HepG2 (cell line): ENCODE measurements around the gene ADGRL2. TPM values are rescaled to one million over a fixed set of nuclear protein-coding genes. Genes with fewer than 3 reads are reported as not detected.

ENCODE experiments used
- ATAC-seq: fragments of 200-7000 bp; cut with Tn5 transposase; 3 replicates; pipeline ENCODE4 v1.9.1; 2020; ENCODE audit warnings: mild to moderate bottlenecking, moderate library complexity
- BruUV-seq: library from RNA; stranded (reverse); fragments of 400-500 nt; replicated peaks from 2 replicates; lab custom pipeline; 2021; lab: Mats Ljungman, UMichigan
- CTCF ChIA-PET: fragments of 300-600 bp; formaldehyde crosslinking; extraction: SDS; loops from one replicate; lab custom pipeline; 2021; ENCODE audit warnings: low total read pairs, inconsistent platforms, low intra/inter-chr PET ratio; lab: Yijun Ruan, JAX
- POLR2A ChIA-PET: fragments of 350-600 bp; sonication (Branson Sonifier 250); formaldehyde crosslinking; loops from one replicate; lab custom pipeline; 2020; ENCODE audit warnings: antibody characterized with exemption, inconsistent platforms; lab: Yijun Ruan, JAX
- DNase-seq: peaks from one replicate; pipeline ENCODE4 v3.0.0-alpha.2; 2015; ENCODE audit warnings: low spot score
- FAIRE-seq: peaks from 3 replicates; lab custom pipeline; 2011; peaks lifted over from hg19 to GRCh38; lab: Jason Lieb, UNC
- H2AFZ ChIP-seq: one replicate; pipeline ENCODE4 v1.6.1; 2011; ENCODE audit warnings: low read length, inconsistent platforms
- H3K27ac ChIP-seq: fragments of 300-600 bp; 3 replicates; pipeline ENCODE4 v1.8.0; 2011; ENCODE audit warnings: mixed run types, mild to moderate bottlenecking, mixed read lengths, low read length, inconsistent platforms; ENCODE audit not compliant: insufficient read depth; ENCODE audit errors: extremely low read length
- H3K27me3 ChIP-seq, 2 experiments: fragments of 200-600 bp in 1 of 2; 2 replicates in 1 of 2; 3 replicates in 1 of 2; pipeline versions ENCODE4 v1.6.0 to v1.8.0; 2011; ENCODE audit warnings: low read length in 2 of 2, mild to moderate bottlenecking in 2 of 2, moderate library complexity in 2 of 2, inconsistent platforms in 1 of 2; ENCODE audit not compliant: insufficient read depth in 2 of 2, control insufficient read depth in 1 of 2
- H3K36me3 ChIP-seq, 2 experiments: fragments of 200-600 bp in 1 of 2; replicated peaks in 1 of 2; 2 replicates in 1 of 2; 3 replicates in 1 of 2; pipeline versions ENCODE4 v1.5.1 to v1.8.0; 2011; ENCODE audit warnings: low read length in 2 of 2, inconsistent platforms in 1 of 2; ENCODE audit not compliant: insufficient read depth in 2 of 2, control insufficient read depth in 1 of 2
- H3K4me1 ChIP-seq: 2 replicates; pipeline ENCODE4 v1.5.1; 2012; ENCODE audit warnings: low read length, inconsistent platforms; ENCODE audit not compliant: insufficient read depth
- H3K4me2 ChIP-seq: 2 replicates; pipeline ENCODE4 v1.6.0; 2011; ENCODE audit warnings: low read depth, low read length, inconsistent platforms
- H3K4me3 ChIP-seq, 3 experiments: fragments of 200-600 bp in 1 of 3; sonication (generic), shearing (Covaris generic) in 1 of 3; replicated peaks in 1 of 3; 2 replicates each; pipeline ENCODE4 v1.5.1; 2011 to 2016; ENCODE audit warnings: low read length in 3 of 3, inconsistent platforms in 2 of 3, low read depth in 2 of 3, mild to moderate bottlenecking in 2 of 3, control low read depth in 1 of 3, mixed read lengths in 1 of 3; ENCODE audit not compliant: insufficient read depth in 1 of 3
- H3K79me2 ChIP-seq: one replicate; pipeline ENCODE4 v1.6.1; 2011; ENCODE audit warnings: low read length, inconsistent platforms; ENCODE audit not compliant: insufficient read depth
- H3K9ac ChIP-seq: 2 replicates; pipeline ENCODE4 v1.6.0; 2011; ENCODE audit warnings: mild to moderate bottlenecking, low read depth, low read length, inconsistent platforms; ENCODE audit not compliant: insufficient read depth
- H3K9me3 ChIP-seq: 2 replicates; pipeline ENCODE4 v1.5.1; 2012; ENCODE audit warnings: mild to moderate bottlenecking, low read length
- H4K20me1 ChIP-seq: 2 replicates; pipeline ENCODE4 v1.6.0; 2011; ENCODE audit warnings: inconsistent platforms, mild to moderate bottlenecking, low read length, moderate library complexity; ENCODE audit not compliant: insufficient read depth
- CREB1 ChIP-seq, 2 experiments: fragments of 450-650 bp in 1 of 2; IDR thresholded peaks; 2 replicates each; pipeline ENCODE4 v1.6.1; 2016 to 2017; ENCODE audit warnings: control low read depth in 1 of 2, mild to moderate bottlenecking in 1 of 2, missing compliant biosample characterization in 1 of 2, missing genetic modification characterization in 1 of 2
- DMAP1 ChIP-seq: IDR thresholded peaks from 2 replicates; pipeline ENCODE4 v1.6.1; 2016
- FOXJ3 ChIP-seq: sonication (generic); formaldehyde crosslinking; IDR thresholded peaks from 2 replicates; pipeline ENCODE4 v1.4.0; 2020; ENCODE audit warnings: missing genetic modification reagents, mild to moderate bottlenecking, borderline replicate concordance
- ZBTB4 ChIP-seq: sonication (generic); formaldehyde crosslinking; IDR thresholded peaks from 2 replicates; pipeline ENCODE4 v1.4.0; 2020; ENCODE audit warnings: missing genetic modification reagents, mild to moderate bottlenecking, borderline replicate concordance
- ZBTB49 ChIP-seq: sonication (generic); formaldehyde crosslinking; IDR thresholded peaks from 2 replicates; pipeline ENCODE4 v1.4.0; 2020; ENCODE audit warnings: missing genetic modification reagents, borderline replicate concordance
- ZNF710 ChIP-seq: sonication (generic); formaldehyde crosslinking; IDR thresholded peaks from 2 replicates; pipeline ENCODE4 v1.5.0; 2020; ENCODE audit warnings: mild to moderate bottlenecking, missing genetic modification reagents, borderline replicate concordance
- WGBS: methylation state at CpG from one replicate; pipeline ENCODE4 v1.1.6; 2017; ENCODE audit warnings: low lambda C conversion rate; 5-methylcytosine and 5-hydroxymethylcytosine counted together
- in situ Hi-C: cut with HindIII; loops from 2 replicates; pipeline ENCODE4 v1.10.0; 2017; ENCODE audit warnings: low pct_unique_long_range_greater_than_20kb; ENCODE audit not compliant: extremely low pct_ligation_motif_present
- intact Hi-C: fragments of 100-400 bp; cut with micrococcal nuclease; formaldehyde crosslinking; loops from one replicate; pipeline ENCODE4 v1.10.0; 2022; ENCODE audit not compliant: unreplicated experiment
- polyA plus RNA-seq, 8 experiments: library from polyadenylated mRNA; depleted of rRNA in 3 of 8; stranded (reverse) in 7 of 8; unstranded in 1 of 8; fragments of >200 nt; fragmentation: Illumina TruSeq in 4 of 8; extraction: Trizol in 4 of 8; gene quantifications; 2 replicates each; pipeline versions ENCODE4 v1.2.1 to v1.2.3, GENCODE V29; 2011 to 2016; ENCODE audit warnings: low read depth in 4 of 8, missing spikeins in 1 of 8, mixed read lengths in 1 of 8; ENCODE audit not compliant: insufficient read depth in 1 of 8
- total RNA-seq, 5 experiments: library from RNA; depleted of rRNA; stranded (reverse); fragments of >200 nt; fragmentation: Illumina TruSeq; extraction: Trizol; gene quantifications; 2 replicates each; pipeline ENCODE4 v1.2.3, GENCODE V29; 2016; ENCODE audit warnings: low read depth in 1 of 5

Gene ADGRL2
- total and polyA plus RNA-seq, 2 of the 13 experiments (the other 11 are each of a cell fraction or from before 2014, with no cell fraction given) = 15.3 to 31.6 TPM

- no peak for TF ChIP-seq ZBTB4 (CRISPR knock-in tag)
- TF ChIP-seq ZBTB49 (CRISPR knock-in tag) = no peak
- TF ChIP-seq FOXJ3 (CRISPR knock-in tag) = no peak
- no peak for TF ChIP-seq CREB1 (IDR thresholded peaks at IDR 0.05)
- TF ChIP-seq CREB1 (CRISPR knock-in tag; IDR thresholded peaks at IDR 0.05) = no peak
Observed at GRCh38 chr1:82000221-82000620, 199.5 kb downstream of the ADGRL2 start (continued).

GRCh38 chr1:82001345-82001744 lies 200.6 kb downstream of the ADGRL2 start:
- TF ChIP-seq ZNF710 (no peak), DMAP1 (CRISPR knock-in tag) (no peak)
- Histone ChIP-seq H3K36me3 (no peaks in the 10 kb centered on the region), H3K79me2 (no peaks in the 10 kb centered on the region), H3K9ac (no peak overlapping the region), H3K4me1 (no peaks in the 10 kb centered on the region), H3K4me2 (no peak overlapping the region), H2AFZ (no peak overlapping the region), H3K27ac (no peak overlapping the region), H4K20me1 (no peaks in the 10 kb centered on the region), H3K27me3 (no peaks in the 10 kb centered on the region; a peak in 1 of 5 replicates), H3K4me3 (no peak overlapping the region), H3K9me3 (peaks cover 39% of the 10 kb centered on the region)
- intact Hi-C loops = no loop called here
- DNase-seq (no peak), FAIRE-seq (no peak), ATAC-seq (0 out of 3 replicates have a peak, but pooled peaks have one; percentile 31)
- CTCF ChIA-PET = no interaction called here
- in situ Hi-C loops = no loop called here
- POLR2A ChIA-PET = no interaction called here
- WGBS = 18% methylated on average over 4 of the region's 4 CpGs
- BruUV-seq = no TSS peak
